GM18520 (cell line): ENCODE data around the gene PANX2.

Source experiments
- ATAC-seq: cut with Tn5 transposase; IDR thresholded peaks from one replicate; pipeline ENCODE4 v1.9.1; 2021; ENCODE audit not compliant: unreplicated experiment

PANX2 gene

GRCh38 chr22:50169774-50170341, 673 bp upstream of the PANX2 start:
- no peak for ATAC-seq

GRCh38 chr22:50171319-50171964, 911 bp downstream of the PANX2 start:
- no peak for ATAC-seq

GRCh38 chr22:50171965-50172421, 1.5 kb downstream of the PANX2 start:
- no peak for ATAC-seq

- ATAC-seq: no peak
Observed at GRCh38 chr22:50173311-50173982, 2.9 kb downstream of the PANX2 start.

GRCh38 chr22:50173983-50174355, 3.4 kb downstream of the PANX2 start:
- ATAC-seq: no peak

GRCh38 chr22:50174382-50175190, 4.1 kb downstream of the PANX2 start:
- no peak for ATAC-seq

- ATAC-seq: no peak
Observed at GRCh38 chr22:50175191-50175461, 4.6 kb downstream of the PANX2 start.

GRCh38 chr22:50175921-50176849, 5.7 kb downstream of the PANX2 start:
- no peak for ATAC-seq

- no peak for ATAC-seq
Observed at GRCh38 chr22:50176850-50177536, 6.5 kb downstream of the PANX2 start.

- ATAC-seq: no peak
Observed at GRCh38 chr22:50177537-50178470, 7.3 kb downstream of the PANX2 start.

- ATAC-seq: no peak
Observed at GRCh38 chr22:50178471-50178864, 7.9 kb downstream of the PANX2 start.

GRCh38 chr22:50178871-50179869, 8.6 kb downstream of the PANX2 start:
- ATAC-seq: no peak

- ATAC-seq: no peak
Observed at GRCh38 chr22:50179937-50180726, 9.6 kb downstream of the PANX2 start.

- ATAC-seq: no peak
Observed at GRCh38 chr22:50180727-50181521, 10.4 kb downstream of the PANX2 start.

GRCh38 chr22:50182176-50183081, 11.9 kb downstream of the PANX2 start:
- no peak for ATAC-seq
